ENCODE measurements around the gene PRMT2.
"Not testable (repeated sequence)": the region's sequence is repeated elsewhere in the genome, so short reads cannot be mapped to it uniquely, and the experiment has no call there.

PRMT2 gene

GRCh38 chr21:46645840-46646239 is 10.4 kb downstream of the PRMT2 start:
- DNase-seq, result no peak

DNA sequence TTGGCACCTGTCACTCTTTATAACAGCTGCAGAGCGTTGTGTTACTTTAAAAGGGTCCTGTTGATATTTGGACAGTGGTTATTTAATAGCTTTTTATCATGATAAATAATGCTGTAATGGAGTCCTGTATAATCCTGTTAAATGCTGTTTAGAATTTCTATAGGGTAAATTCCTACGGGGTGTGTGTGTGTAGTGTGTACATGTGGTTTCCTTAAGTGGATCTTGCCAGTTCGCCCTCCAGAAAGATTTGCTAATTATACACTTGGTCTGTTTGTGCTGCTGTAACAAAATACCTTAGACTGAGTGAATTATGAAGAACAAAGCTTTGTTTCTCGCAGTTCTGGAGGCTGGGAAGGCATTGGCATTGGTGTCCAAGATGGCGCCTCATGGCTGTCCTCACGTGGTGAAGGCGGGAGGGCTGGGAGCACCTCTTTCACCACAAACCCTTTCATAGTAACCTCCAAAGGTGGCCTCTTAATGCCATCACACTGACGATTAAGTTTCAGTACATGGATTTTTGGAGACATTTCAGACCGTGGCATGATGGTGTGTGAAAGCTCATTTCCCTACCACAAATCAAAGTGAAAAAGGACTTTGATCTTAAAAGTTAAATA is 11.2 kb downstream of the PRMT2 start:
- no peak for DNase-seq

GRCh38 chr21:46648539-46648938 is 13.1 kb downstream of the PRMT2 start:
- no peak for DNase-seq

DNA sequence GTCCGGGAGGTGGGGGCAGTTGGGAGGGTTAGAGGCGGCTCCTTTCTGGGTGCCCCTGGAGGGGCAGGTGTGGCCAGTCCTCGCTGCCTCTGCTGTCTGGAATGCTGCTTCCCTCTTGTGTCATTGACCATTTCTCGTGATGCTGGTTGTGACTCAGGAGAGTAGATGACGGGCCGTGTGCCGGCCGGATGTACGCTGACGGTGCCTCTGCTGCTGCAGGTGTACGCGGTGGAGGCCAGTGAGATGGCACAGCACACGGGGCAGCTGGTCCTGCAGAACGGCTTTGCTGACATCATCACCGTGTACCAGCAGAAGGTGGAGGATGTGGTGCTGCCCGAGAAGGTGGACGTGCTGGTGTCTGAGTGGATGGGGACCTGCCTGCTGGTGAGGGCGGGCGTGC is 13.9 kb downstream of the PRMT2 start:
- DNase-seq, result no peak

- no peak for DNase-seq
Observed at GRCh38 chr21:46650476-46651098, 15.1 kb downstream of the PRMT2 start.

GRCh38 chr21:46651121-46651520 is 15.6 kb downstream of the PRMT2 start:
- DNase-seq, result no peak

DNA sequence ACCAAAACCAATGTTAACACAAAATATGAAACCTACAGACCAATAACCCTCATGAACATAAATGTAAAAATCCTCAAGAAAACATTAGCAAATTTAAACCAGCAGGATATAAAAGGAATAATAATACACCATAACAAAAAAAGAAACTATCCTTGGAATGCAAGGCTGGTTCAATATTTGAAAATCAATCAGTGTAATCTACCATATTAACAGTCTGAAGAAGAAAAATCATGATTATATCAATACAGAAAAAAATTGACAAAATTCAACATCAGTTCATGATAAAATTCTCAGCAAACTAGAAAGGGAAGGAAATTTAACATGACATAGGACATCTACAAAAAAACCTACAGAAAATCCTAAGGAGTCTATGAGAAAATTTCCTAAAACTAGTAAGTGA is 19.8 kb downstream of the PRMT2 start:
- DNase-seq, result no peak

DNA sequence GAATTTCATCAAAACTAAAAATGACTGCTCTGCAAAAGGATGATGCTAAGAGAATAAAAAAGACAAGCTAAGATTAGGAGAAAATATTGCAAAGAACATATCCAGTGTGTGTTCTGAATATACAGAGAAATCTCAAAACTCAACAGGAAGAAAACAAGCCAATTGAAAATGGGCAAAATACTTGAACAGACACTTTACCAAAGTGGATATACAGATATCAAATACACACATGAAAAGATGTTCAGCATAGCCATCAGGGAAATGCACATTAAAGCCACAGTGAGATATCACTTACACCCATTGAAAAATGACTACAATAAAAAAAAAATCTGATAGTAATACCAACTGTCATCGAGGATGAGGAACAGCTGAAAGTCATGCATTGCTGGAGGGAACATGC is 21.3 kb downstream of the PRMT2 start:
- no peak for DNase-seq

- DNase-seq, result no peak
Observed at GRCh38 chr21:46660505-46660904, 25.0 kb downstream of the PRMT2 start.

- peak; percentile 72 for DNase-seq
Observed at GRCh38 chr21:46661211-46661625, 25.7 kb downstream of the PRMT2 start.

DNA sequence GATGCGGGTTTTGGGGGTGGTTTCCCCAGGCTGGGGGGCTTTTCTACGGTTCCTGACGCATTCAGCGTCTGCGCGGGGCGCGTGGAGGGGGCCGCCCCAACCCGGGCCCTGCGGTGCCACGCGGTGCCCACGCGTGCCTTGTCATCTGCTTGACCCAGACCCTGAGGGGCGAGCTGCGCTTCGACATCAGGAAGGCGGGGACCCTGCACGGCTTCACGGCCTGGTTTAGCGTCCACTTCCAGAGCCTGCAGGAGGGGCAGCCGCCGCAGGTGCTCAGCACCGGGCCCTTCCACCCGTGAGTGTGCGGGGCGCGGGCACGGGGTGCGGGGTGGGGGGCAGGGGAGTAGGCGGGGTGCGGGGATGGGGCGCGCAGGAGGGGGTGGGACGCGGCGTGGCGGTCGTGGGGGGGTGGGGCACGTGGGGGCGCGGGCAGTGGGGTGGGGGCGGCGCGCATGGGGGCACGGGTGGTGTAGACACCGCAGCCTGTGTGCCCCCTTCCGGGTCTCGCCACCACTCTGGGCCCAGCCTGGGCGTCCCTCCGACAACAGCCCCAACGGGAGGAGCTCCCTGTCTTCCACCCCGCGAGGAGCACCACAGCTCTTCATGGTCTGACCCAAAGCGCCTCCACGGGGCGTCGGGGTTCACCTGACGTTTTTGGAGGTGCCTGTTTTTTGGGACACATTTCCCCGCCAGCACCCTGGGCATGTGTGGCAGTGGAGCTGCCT is 26.3 kb downstream of the PRMT2 start:
- DNase-seq, result no peak

- no peak for DNase-seq
Observed at GRCh38 chr21:46662367-46662654, 26.8 kb downstream of the PRMT2 start.

DNA sequence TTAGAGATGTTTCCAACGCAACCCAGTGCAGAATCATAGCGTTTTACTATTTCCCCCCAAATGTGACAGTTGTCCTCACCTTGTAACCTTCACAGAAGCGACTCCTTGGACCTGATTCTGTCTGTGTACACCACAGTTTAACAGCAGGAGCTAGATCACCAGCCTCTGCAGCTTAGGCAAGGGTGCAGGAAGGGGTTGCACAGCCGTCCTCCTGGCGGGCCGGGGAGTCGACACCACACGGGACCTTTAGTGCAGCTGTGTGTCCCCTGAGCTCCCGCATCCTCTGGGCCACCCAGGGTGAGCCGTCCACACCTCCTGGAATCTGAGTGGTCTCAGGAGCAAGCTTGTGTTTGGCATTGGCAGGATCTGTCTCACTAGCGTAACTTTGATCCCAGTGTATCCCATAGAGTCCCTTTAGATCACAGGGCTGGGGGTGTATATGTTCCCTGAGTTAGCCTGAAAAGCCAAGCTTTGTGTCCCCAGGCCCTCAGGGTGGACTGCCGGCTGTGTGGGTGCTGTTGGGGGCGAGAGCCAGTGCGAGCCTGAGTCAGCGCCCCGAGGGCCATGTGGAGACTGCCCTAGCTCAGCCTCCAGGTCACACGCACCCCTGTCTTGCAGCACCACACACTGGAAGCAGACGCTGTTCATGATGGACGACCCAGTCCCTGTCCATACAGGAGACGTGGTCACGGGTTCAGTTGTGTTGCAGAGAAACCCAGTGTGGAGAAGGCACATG is 27.5 kb downstream of the PRMT2 start:
- DNase-seq, result no peak

GRCh38 chr21:46663754-46664153 is 28.3 kb downstream of the PRMT2 start:
- no peak for DNase-seq

- no peak for DNase-seq
Observed at GRCh38 chr21:46664316-46664995, 29.0 kb downstream of the PRMT2 start.

DNA sequence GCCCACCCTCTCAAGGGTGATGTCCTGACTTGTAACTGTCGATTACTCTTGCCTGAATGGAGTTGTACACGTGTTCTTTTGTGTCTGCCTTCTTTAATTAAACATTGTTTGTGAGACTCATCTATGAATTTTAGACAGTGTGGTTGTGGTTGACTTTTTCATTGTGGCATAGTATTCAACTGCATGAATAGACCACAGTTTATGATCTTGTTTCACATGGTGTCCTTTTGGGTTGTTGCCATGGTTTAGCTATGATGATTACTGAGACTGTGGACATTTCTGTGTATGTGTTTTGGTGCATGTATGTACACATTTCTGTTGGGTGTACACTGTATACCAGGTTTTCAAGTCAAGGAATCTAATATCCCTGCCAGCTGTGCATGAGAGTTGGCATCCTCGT is 30.1 kb downstream of the PRMT2 start:
- no peak for DNase-seq

DNA sequence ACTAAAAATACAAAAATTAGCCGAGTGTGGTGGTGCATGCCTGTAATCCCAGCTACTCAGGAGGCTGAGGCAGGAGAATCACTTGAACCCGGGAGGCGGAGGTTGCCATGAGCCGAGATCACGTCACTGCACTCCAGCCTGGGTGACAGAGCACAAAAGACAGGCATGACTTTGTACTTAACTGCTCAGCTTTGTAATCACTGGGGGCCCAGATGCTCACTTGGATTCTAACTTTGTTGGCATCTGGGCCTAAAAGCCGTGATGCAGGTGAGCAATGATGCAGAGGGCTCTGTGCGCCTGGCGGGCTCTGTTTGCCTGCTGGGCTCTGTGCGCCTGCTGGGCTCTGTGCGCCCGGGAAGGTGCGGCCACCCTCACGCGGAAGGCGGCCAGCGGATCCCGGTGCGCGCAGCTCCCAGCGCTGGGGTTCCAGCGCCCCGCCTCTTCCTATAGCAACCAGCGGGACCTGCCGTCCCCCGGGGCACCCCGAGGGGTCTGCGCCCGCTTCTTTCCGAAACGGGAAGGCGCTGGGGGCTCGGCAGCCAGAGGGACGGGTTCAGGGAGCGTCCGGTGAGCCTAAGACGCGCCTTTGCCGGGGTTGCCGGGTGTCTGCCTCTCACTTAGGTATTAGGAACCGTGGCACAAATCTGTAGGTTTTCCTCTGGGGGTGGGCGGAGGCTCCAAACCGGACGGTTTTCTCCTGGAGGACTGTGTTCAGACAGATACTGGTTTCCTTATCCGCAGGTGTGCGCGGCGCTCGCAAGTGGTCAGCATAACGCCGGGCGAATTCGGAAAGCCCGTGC is 31.7 kb downstream of the PRMT2 start:
- no peak for DNase-seq

GRCh38 chr21:46667741-46668380 is 32.4 kb downstream of the PRMT2 start:
- no peak for DNase-seq

- DNase-seq, result no peak
Observed at GRCh38 chr21:46668381-46668780, 32.9 kb downstream of the PRMT2 start.

DNA sequence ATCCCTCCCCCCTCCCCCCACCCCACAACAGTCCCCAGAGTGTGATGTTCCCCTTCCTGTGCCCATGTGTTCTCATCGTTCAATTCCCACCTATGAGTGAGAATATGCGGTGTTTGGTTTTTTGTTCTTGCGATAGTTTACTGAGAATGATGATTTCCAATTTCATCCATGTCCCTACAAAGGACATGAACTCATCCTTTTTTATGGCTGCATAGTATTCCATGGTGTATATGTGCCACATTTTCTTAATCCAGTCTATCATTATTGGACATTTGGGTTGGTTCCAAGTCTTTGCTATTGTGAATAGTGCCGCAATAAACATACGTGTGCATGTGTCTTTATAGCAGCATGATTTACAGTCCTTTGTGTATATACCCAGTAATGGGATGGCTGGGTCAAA is 33.4 kb downstream of the PRMT2 start:
- DNase-seq, result not testable (repeated sequence)

DNA sequence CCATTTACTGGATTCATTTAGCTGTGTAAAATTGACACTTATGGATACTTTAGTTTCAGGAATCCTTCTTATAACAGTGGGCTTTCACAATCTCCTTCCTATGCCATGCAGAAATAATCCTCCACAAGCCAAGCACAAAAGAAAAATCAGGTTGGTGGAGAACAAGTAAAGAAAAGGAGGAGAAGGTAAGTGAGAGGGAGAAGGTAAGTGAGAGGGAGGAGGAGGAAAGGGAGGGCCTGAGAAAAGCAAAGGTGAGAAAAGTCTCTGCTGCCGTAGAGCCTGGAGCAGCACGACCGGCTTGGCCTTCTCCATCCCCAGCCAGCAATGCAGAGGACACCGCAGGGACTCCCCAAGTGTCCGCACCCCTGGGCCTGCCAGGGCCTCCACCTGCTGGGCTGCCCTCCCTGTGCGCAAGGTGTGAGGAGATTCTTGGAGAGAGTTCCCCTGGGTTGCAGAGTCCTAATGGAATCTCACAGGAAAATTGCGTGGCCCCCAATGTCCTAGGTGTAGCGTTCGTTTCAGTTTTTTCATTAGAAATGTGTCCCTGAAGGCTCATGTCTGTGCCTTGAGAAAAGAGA is 39.0 kb downstream of the PRMT2 start:
- no peak for DNase-seq

All from activated T-cell treated with anti-CD3 and anti-CD28 coated beads, Interleukin-2, amount 50 U/mL, for 1 hour (primary cell).